Colonic mucosa (tissue), 4 donors: ENCODE results near the gene RBFA. TPM values are rescaled to one million over a fixed set of nuclear protein-coding genes. Genes with fewer than 3 reads are reported as not detected.
A peak's percentile ranks its signal among the peaks of the same experiment; 100 is the strongest.

Experiments
- DNase-seq: peaks from one replicate; pipeline ENCODE4 v3.0.0-alpha.2; 2020
- H3K27ac ChIP-seq: fragments of 200-600 bp; one replicate; pipeline ENCODE4 v1.8.0; 2021
- H3K27me3 ChIP-seq: fragments of 200-600 bp; one replicate; pipeline ENCODE4 v1.8.0; 2021
- H3K36me3 ChIP-seq: fragments of 200-600 bp; one replicate; pipeline ENCODE4 v1.8.0; 2021
- H3K4me1 ChIP-seq: fragments of 200-600 bp; one replicate; pipeline ENCODE4 v1.8.0; 2021; ENCODE audit warnings: mild to moderate bottlenecking
- H3K4me3 ChIP-seq: fragments of 200-600 bp; one replicate; pipeline ENCODE4 v1.8.0; 2021
- H3K9ac ChIP-seq, 2 donors: one replicate each; pipeline ENCODE4 v1.7.0; 2013; ENCODE audit warnings: control low read depth in 2 of 2, low read depth in 2 of 2, low read length in 2 of 2
- H3K9me3 ChIP-seq: fragments of 200-600 bp; one replicate; pipeline ENCODE4 v1.8.0; 2021
- CTCF ChIP-seq: fragments of 200-600 bp; IDR thresholded peaks from one replicate; pipeline ENCODE4 v1.8.0; 2022; ENCODE audit warnings: antibody characterized with exemption, mild to moderate bottlenecking
- intact Hi-C: fragments of 100-400 bp; cut with DNase I; formaldehyde crosslinking; loops from one replicate; pipeline ENCODE4 v1.14.1; 2022
- total RNA-seq, 2 donors: library from RNA; stranded (reverse); fragmentation: NEBNext Ultra II Directional in 1 of 2; extraction: Animal tissue kit (Norgen Biotek cat#: 25700) in 1 of 2; gene quantifications; one replicate each; pipeline ENCODE4 v1.2.1, GENCODE V29; 2021
- donor health status: healthy.
- donor health status: DM: no; HTN: no; CAD: no.
- donor health status: DM: no; HTN: no; CAD: no.

Gene RBFA
- 10 to 100 TPM; 16.3 to 18.4 TPM for total RNA-seq

GRCh38 chr18:80034068-80034851, at the start of gene RBFA:
Gene RBFA (plus strand): TSS chr18:80034434. CDS start chr18:80034496, 62 bp downstream.
- peak within 1 kb of the TSS; percentile 74 for H3K27ac ChIP-seq
- peak within 1 kb of the TSS; percentile 74 to 81 for H3K9ac ChIP-seq
- H3K27me3 ChIP-seq, result no peaks in the 10 kb centered on the region
- no peaks in the 10 kb centered on the region for H3K9me3 ChIP-seq
- H3K4me3 ChIP-seq, result peak within 1 kb of the TSS; percentile 80
- no peaks in the 10 kb centered on the region for H3K36me3 ChIP-seq
- intact Hi-C loops, result loop anchor here (5.0 to 10.0 kb wide), 3 partner anchors 52 to 121 kb away; no protein-coding TSS in a partner anchor
- peak; percentile 51 for TF ChIP-seq CTCF
- peak; percentile 100 for DNase-seq
- H3K4me1 ChIP-seq, result peaks cover 4% of the 10 kb centered on the region

GRCh38 chr18:79985172-79985571, 49.1 kb upstream of the RBFA start:
- H3K4me1 ChIP-seq, result peaks cover 14% of the 10 kb centered on the region
- H3K27ac ChIP-seq, result no peak overlapping the region
- no peaks in the 10 kb centered on the region for H3K36me3 ChIP-seq
- H3K9me3 ChIP-seq, result no peaks in the 10 kb centered on the region
- no peak for TF ChIP-seq CTCF
- no peaks in the 10 kb centered on the region for H3K27me3 ChIP-seq
- H3K9ac ChIP-seq, result no peak overlapping the region
- no peak overlapping the region for H3K4me3 ChIP-seq
- DNase-seq, result no peak
- intact Hi-C loops, result loop anchor here (10.0 kb wide), 1 partner anchor 50 kb away; no protein-coding TSS in a partner anchor

GRCh38 chr18:79986726-79987125, 47.5 kb upstream of the RBFA start:
- intact Hi-C loops, result loop anchor here (10.0 kb wide), 1 partner anchor 52 kb away; no protein-coding TSS in a partner anchor

GRCh38 chr18:79987566-79987965, 46.7 kb upstream of the RBFA start:
- Histone ChIP-seq H3K4me1 (peaks cover 14% of the 10 kb centered on the region), H3K27me3 (no peaks in the 10 kb centered on the region), H3K27ac (peak overlapping the region; percentile 85), H3K36me3 (no peaks in the 10 kb centered on the region), H3K4me3 (peak overlapping the region; percentile 89), H3K9ac (peak overlapping the region; percentile 92 to 94), H3K9me3 (no peaks in the 10 kb centered on the region)
- DNase-seq, result no peak
- no peak for TF ChIP-seq CTCF
- intact Hi-C loops, result loop anchor here (10.0 kb wide), 1 partner anchor 53 kb away; no protein-coding TSS in a partner anchor

More at GRCh38 chr18:79986726-79987125, 47.5 kb upstream of the RBFA start:
- peaks cover 14% of the 10 kb centered on the region for H3K4me1 ChIP-seq
- H3K27ac ChIP-seq, result no peak overlapping the region
- no peak for DNase-seq
- H3K36me3 ChIP-seq, result no peaks in the 10 kb centered on the region
- no peaks in the 10 kb centered on the region for H3K27me3 ChIP-seq
- no peak for TF ChIP-seq CTCF
- H3K9me3 ChIP-seq, result no peaks in the 10 kb centered on the region
- peak overlapping the region; percentile 89 for H3K4me3 ChIP-seq
- peak overlapping the region in 1 of 2 donors; percentile 94 for H3K9ac ChIP-seq

- peak; percentile 67 for DNase-seq
- intact Hi-C loops, result loop anchor here (10.0 kb wide), 1 partner anchor 53 kb away; no protein-coding TSS in a partner anchor
Measured at GRCh38 chr18:79988071-79988450, 46.2 kb upstream of the RBFA start.

More at GRCh38 chr18:79988071-79988450, 46.2 kb upstream of the RBFA start:
- Histone ChIP-seq H3K27ac (peak overlapping the region; percentile 85), H3K4me1 (peaks cover 14% of the 10 kb centered on the region), H3K4me3 (peak overlapping the region; percentile 89), H3K9ac (peak overlapping the region; percentile 92 to 94), H3K27me3 (no peaks in the 10 kb centered on the region), H3K9me3 (no peaks in the 10 kb centered on the region), H3K36me3 (no peaks in the 10 kb centered on the region)
- TF ChIP-seq CTCF, result no peak
